Vagina (tissue), 2 donors: ENCODE measurements around the gene STX19.

ENCODE experiments used
- POLR2A ChIP-seq, 2 donors: fragments of 450-650 bp; IDR thresholded peaks; one replicate each; pipeline ENCODE4 v1.6.1; 2017; ENCODE audit warnings: antibody characterized with exemption in 2 of 2, mild to moderate bottlenecking in 2 of 2, moderate library complexity in 2 of 2
- POLR2AphosphoS5 ChIP-seq, 2 donors: sonication (generic); formaldehyde crosslinking; IDR thresholded peaks; one replicate each; pipeline ENCODE4 v1.9.0; 2017; ENCODE audit warnings: antibody characterized with exemption in 2 of 2, mild to moderate bottlenecking in 2 of 2, low read depth in 1 of 2; ENCODE audit not compliant: insufficient read depth in 1 of 2
- TF ChIP-seq, protein P1 (sequence below), 3 experiments: fragments of 450-650 bp in 2 of 3; fragments of 200-600 bp in 1 of 3; sonication (generic) in 1 of 3; IDR thresholded peaks; one replicate each; pipeline ENCODE4 v1.5.1; 2017 to 2019; ENCODE audit warnings: antibody characterized with exemption in 3 of 3, mild to moderate bottlenecking in 2 of 3, moderate library complexity in 2 of 3

- TF ChIP-seq, protein P1, sequence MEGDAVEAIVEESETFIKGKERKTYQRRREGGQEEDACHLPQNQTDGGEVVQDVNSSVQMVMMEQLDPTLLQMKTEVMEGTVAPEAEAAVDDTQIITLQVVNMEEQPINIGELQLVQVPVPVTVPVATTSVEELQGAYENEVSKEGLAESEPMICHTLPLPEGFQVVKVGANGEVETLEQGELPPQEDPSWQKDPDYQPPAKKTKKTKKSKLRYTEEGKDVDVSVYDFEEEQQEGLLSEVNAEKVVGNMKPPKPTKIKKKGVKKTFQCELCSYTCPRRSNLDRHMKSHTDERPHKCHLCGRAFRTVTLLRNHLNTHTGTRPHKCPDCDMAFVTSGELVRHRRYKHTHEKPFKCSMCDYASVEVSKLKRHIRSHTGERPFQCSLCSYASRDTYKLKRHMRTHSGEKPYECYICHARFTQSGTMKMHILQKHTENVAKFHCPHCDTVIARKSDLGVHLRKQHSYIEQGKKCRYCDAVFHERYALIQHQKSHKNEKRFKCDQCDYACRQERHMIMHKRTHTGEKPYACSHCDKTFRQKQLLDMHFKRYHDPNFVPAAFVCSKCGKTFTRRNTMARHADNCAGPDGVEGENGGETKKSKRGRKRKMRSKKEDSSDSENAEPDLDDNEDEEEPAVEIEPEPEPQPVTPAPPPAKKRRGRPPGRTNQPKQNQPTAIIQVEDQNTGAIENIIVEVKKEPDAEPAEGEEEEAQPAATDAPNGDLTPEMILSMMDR (IDR thresholded peaks at IDR 0.05): no peak
- TF ChIP-seq POLR2AphosphoS5 (IDR thresholded peaks at IDR 0.05; ENCODE audit: insufficient read depth in 1 of 2, low read depth in 1 of 2) (peak; percentile 88 to 96), POLR2A (IDR thresholded peaks at IDR 0.05) (peak in 1 of 2 donors; percentile 75)
Measured at GRCh38 chr3:93979850-93980676, 48.3 kb downstream of the STX19 start, which contains the start of gene ARL13B.
